HG02938 (cell line): ENCODE measurements around the gene ITIH4.

Experiments
- ATAC-seq: cut with Tn5 transposase; IDR thresholded peaks from one replicate; pipeline ENCODE4 v1.9.1; 2021; ENCODE audit warnings: mild to moderate bottlenecking, moderate library complexity; ENCODE audit not compliant: unreplicated experiment

The ITIH4 gene

DNA sequence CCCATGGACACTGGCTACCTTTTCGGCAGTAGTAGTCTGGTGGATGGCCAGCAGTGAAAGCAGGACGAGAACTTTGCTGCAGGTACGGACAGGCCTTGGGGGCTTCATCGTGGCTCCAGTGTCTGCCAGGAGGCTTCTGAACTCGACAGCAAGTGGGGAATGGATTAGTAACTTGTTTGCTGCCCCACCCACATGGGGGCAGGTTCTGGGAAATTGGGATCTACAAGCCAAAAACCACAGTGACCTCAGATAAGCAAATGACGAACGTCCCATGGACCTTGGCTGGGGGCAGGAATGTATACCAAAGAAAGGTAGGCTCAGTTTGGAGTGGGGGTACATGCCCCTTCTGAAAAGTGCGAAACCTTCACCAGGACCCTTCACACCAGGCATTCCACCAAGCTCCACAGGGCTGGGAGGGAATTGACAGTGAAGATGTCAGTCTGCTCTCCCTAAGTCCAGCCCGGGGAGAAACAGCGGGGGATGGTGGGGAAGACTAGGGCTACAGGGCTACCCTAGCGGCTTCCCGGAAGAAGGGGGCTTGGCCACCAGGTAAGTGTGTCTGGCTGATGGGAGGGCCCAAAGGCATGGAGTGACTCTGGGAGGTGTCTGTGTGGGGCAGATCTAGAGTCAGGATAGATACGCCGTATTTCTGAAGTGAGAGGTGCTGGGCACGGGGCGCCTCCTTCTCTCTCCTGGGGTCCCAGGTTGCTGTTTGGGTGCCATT lies at the start of gene ITIH4:
ITIH4 (minus strand) TSS at position 138 of the 724 bp plus-strand sequence; CDS start at position 108, 30 bp downstream.
- ATAC-seq: no peak

DNA sequence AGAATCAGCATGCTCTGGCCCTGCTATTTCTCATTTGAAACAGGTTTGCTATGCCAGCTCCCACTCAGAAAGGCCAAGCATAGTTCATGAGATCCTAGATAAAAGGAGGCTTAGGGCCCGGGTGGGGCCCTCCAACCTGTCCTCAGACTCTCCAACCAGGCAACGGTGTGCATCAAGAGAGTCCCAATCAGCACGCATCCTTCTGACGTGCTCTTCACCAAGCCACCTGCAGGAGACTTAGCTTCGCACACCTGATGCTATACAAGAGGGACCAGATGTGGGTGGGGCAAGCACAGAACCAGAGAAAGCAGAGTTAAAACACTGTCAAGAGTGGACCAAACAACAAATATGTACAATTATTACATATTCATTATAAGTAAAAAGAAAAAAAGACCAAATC lies 49.6 kb upstream of the ITIH4 start:
- no peak for ATAC-seq

DNA sequence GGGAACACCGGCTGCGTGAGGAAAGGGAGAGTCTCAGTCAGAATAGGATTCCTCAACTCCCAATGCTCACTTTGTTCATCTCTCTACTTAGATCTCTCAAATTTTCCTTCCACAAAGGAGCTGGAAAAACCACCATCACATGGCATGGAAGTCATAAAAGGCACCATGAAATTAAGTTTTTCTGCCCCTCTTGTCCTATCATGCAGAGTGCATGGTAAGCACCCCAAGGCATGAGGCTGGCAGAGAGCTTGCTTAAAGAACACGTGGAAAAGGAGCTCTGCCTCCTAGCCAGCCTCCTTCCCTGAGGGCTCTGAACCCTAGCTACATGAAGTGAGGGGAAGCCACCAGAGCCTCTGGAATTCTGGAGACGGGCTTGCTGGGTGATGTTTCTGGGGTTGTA lies 49.1 kb upstream of the ITIH4 start:
- ATAC-seq: no peak

DNA sequence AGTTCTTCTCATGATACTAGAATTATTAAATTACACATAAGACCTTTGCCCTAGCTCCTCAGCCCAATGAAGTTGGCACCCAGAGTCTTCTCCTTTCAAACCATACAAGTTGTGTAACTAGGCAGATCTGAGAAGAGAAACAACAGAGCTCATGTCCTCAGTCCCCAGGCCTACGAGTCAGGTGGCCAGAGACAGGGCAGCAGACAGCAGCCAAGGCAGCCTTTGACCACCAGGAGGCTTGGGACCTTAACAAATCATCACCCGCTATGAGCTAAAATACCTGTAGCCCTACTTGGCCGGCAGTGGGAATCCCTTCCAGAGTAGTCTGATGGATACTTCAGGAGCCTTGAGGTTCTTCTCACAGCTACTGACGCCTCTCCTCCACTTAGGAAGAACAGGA lies 48.6 kb upstream of the ITIH4 start:
- ATAC-seq: no peak

DNA sequence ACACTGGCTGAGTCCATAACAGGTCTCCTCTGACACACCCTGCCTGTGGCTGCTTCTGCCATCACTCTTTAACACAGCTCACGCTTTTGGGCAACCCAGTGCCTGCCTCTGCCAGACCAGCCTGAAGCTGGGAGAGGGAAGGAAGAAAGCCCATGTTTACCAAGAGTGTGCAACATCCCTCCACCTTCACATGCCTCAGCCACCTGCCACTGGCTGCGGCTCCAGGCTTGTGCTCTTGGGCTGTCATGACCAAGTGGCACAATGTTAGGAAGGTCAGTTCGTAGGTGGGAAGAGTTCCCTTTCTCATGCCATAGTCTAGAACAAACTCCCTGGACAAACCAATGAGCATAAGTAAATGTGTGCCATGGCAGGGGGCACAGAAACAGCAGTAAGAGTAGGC lies 46.6 kb upstream of the ITIH4 start:
- ATAC-seq: no peak

DNA sequence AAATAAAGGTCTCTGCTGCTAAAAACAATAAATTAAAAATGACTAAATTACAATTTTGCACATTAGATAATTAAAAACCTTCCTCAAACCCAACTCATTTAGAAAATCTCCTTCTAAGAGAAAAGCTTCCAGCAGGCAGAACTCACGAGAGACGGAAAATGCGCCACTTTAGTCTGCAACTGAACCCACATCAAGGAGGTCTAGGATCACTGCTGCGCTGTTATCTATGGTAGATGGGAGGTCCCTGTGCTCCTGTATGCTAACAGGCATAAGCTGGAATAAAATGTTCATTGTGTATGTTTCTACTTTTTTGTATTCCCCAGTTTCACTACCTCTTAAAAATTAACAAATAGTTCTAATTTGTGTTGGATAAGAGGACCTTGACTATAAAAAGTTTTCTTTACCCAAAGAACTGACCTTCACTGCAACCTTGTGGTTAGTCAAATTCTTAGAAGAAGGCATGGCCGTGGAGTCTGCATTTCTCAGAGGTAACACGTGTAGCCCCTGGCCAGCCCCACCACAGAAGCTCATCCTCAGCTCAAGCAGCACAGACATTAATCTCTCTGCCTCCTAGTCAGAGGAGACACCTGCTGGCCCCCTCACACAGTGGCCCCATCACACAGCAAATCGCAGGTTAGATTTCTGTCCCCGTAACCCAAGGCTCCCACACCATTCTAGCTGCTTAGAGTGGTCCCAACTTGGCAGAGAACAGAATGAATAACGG lies 44.6 kb upstream of the ITIH4 start:
- ATAC-seq: no peak

DNA sequence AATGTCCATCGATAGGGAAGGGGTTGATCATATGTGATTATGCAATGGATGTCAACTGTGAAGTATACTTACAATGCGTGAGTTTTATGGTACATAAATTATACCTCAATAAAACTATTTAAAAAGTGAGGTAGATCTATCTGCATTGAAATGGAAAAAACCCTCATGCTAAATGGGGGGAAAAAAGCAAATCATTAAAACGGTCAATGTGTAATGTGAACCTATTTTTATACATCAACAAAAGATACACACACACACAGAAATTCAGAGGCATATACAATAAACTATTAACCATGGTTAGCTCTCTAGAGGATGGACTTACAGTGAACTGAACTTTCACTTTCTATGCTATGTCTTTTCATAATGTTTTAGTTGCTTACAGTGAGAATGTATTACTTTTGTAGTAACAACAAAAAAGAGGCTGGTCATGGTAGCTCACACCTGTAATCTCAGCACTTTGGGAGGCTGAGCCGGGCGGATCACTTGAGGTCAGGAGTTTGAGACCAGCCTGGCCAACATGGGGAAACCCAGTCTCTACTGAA lies 43.8 kb upstream of the ITIH4 start:
- no peak for ATAC-seq

DNA sequence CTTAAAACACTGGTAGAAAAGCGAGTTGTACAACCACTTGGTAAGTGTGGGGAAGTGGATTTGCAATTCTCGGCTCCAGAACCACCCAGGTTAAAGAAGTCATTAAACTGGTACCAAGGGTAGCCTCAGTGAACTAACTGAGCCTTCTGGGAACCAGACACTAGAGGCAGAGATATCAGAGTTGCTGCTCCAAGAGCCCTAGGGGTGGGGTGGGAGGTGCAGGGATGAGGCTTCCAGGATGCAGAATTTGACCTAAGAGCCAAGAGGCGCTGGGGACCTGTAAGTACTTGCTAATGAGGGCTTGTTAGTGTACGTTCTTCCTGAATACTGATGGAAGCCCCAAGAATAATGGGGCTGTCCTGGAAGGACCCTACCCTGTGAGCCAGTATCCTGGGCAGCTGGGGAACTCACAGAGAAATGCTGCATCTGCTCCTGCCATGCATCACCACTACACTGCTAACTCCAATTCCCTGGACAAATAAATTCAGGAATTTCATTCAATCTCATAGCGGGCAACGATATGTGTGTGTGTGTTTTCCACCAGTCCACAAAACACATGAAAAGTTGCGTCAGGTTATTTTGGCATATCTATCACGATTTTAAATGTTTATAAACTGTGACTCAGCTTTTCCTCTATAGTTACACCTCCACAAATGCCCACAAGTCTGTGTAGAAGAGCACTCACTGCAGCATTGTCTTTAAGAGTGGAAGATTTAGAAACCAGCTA lies 43.1 kb upstream of the ITIH4 start:
- no peak for ATAC-seq

DNA sequence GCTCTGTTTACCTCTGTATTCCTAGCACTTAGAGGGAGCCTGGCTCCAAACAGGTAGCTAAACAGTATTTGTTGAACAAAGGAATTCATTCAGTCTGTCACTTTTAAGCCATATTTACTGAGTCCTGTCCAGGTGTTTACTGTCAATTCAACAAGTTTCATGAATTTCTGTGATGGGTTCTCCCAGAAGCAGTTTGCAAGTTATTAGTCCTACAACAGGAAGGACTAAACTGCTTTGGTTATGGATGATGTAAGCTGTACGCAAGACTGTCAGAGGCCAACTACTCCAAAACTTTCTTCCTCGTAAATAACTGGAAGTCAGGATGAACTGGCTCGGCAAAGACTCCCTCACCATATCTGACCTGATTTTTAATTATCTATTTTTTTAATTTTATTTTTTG lies 41.8 kb upstream of the ITIH4 start:
- no peak for ATAC-seq

DNA sequence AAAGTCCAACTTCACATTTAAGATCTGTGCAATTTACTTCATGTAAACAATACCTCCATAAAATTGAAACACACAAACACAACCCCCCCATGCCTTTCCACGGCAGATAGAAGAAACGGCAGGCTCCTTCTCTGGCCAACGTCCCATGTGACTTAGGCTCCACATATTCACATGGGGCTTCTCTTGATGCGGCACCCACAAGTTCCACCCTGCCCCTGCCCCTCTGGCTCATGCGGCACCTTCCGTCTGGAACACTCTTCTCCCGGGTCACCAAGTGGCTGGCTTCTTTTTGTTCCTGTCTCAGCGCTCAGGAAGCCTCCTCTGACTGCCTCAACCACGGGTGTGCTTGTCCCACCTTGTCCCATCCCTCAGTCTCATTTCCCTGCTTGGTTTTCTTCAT lies 41.3 kb upstream of the ITIH4 start:
- ATAC-seq: no peak

DNA sequence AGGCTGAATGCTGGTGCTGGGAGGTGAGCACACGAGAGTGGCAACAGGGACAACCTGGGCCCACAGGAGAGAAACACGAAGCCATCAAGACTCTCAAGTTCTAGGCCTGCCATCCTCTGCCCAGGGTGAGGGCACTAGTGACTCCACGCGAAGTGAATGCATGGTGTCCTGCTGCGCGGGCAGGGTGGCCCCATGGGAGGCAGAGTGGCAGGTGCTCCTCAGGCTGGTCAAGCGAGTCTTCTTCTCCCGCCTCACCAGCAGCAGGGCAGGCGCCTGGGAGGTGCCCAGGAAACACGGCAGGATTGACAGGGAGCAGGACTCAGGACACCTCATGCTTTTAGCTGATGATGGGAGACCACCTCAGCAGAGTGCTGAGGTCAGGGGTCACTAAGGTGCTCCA lies 40.0 kb upstream of the ITIH4 start:
- ATAC-seq: no peak

DNA sequence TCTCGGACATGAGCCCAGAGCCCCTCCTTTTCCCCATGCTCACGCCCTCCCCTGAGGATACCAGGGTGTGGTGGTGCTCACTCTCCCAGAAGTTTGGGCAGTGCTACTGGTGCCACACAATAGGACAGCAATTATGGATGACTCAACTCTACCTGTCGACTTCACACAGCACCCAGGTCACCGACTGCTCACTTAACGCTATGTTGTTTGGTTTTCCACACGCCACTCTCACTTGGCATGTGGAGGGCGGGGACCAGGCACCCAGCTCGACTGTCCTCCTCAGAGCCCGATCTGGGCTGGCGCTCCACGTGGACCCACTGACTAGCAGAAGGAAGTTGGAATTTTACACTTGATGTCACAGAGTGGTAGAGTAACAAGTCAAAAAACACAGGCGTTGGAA lies 36.0 kb upstream of the ITIH4 start:
- ATAC-seq: no peak

DNA sequence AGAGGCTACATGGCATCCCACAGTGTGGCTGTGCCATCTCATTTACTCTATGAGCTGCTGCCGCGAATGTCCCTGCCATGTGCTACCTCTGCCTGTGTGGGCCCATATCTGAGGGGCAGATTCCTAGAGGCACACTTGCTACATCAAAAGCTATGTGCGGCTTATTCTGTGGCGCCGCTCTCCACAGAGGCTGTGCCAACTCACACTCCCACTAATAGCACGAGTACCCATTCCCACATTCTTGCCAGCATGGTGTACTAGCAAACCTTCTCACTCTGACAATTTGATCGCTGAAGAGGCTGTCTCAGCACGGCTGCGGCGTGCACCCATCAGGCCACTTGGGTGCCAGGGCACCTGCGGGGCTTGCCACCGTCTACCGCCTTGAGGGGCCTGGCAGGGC lies 35.5 kb upstream of the ITIH4 start:
- ATAC-seq: no peak

DNA sequence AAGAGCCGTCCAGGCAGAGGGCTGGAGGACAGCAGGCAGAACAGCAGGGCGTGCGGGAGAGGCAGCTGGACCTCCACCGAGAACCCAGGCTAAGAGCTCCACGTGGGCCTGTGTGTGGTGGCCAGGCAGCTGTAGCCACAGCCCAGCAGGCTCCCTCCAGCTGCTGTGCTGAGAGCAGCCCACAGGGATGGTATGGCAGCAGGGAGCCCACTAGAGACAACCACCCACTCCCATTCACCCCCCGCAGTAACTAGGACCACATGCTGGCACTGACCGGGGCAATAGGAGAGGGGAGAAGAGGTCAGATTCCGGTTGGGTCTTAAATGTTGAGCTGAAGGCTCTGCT lies 29.9 kb upstream of the ITIH4 start:
- ATAC-seq: no peak

DNA sequence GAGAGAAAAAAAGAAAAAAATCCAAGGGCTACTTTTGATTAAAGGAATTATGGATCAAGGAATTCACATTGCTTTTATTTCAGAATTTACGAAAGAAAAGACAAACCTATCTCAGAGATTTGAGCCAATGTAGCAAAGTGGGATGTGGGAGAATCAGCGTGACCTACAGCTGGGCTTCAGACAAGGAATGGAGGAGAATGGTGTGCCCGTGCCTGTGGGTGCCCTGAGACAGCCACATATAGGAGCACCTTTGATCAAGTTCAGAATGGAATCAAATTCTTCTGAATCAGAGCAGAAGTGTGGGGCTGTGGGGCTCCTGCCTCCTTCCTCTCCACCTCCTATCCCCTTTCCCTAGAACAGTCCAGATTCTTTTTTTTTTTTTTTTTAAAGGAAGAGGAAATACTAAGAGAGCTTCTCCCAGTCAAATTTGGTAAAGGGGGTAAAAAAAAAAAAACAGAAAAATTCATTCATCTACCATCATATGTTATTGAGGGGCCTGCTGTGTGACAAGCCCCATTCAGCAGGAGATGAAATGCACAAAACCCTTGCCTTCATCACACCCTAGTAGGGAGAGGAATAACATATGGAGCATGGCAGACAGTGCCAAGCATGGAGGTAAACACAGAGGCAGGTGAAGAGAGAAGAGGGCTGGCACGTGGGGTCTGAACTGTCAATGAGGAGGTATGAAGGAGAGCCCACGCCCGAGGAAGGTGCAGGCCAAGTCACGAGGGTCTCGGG lies 29.4 kb upstream of the ITIH4 start:
- no peak for ATAC-seq

DNA sequence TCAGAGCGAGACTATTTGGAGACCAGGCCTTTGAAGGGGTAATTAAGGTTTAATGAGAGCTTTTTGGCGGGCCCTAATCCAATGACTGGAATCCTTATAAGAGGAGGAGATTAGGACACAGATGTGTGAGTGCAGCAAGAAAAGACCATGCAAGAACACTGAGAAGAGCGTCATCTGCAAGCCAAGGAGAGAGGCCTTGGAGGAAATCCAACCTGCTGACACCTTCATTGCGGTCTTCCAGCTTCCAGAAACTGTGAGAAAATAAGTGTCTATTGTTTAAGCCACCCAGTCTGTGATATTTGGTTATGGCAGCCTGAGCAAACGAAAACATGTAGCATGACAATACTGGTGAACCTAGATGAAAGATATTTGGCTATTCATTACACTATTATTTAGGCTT lies 27.4 kb upstream of the ITIH4 start:
- ATAC-seq: no peak

DNA sequence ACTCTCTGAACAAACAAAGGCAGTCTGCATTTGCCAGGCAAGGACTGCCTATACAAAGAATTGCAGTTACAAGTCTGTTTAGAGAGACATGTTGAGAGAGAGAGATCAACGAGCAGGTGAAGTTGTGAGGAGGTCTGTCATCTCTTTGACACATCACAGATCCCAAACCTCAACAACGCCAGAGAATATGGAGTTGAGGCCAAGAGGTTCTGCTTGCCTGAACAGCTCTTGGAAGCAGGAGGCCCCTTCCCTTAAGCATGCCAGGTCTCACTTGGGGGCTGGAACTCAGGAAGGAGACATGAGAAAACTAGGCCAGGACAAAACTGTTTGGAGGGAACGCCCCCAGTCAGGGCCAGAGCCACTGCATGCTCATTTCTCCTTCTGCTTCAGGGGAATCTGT lies 26.7 kb upstream of the ITIH4 start:
- no peak for ATAC-seq

DNA sequence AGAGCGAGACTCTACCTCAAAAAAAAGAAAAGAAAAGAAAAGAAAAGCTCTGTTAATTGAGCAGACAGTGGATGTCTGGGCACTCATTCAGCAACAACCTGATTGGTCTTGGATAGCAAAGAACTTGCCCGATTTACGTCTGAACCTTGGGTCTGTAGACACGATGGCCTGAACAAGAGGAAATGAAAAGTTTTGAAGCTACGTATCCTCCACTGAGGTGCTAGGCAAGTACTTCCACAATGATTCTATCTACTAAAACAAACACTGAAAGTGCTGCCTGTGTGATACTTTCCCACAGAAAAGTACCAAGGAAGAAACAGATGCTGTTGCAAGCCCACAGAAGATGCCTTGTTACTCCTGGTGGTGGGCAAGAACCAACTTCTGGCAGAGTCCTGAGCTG lies 26.2 kb upstream of the ITIH4 start:
- ATAC-seq: no peak

DNA sequence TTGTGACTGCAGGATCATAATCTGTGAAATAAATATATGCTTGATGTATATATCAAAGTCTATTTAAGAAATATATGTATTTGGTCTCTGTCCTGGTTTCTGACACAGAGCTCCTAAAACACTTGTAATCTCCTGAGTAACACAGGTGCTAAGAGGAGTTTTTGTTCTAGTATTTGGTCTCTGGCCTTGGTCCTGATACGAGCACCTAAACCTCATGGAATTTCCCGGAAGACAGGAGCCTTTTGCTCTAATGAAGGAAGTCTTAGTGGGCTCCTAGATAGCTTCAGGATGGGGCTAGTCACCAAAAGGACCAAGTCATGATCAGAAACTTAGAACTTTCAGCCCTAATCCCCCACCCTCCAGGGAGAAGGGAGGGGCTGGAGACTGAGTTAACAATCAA lies 23.5 kb upstream of the ITIH4 start:
- ATAC-seq: no peak

DNA sequence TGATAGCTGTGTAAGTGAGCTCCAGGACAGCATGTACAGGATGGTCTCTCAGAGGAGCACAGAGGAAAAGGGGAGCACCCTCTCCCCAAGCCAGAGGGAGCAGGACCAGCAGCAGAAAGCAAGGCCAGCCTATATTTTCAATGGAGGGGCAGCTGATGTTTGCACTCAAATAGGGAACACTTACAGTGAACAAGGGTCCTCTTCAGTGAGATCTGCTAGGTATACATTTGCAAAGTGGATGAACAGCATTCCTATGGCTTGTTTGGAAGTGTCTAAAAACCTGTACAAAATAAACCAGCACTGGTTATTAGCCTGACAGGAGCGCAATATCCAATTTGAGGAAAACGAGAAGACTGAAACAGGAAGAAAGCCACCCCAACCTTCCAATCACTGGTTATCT lies 21.9 kb upstream of the ITIH4 start:
- ATAC-seq: no peak

DNA sequence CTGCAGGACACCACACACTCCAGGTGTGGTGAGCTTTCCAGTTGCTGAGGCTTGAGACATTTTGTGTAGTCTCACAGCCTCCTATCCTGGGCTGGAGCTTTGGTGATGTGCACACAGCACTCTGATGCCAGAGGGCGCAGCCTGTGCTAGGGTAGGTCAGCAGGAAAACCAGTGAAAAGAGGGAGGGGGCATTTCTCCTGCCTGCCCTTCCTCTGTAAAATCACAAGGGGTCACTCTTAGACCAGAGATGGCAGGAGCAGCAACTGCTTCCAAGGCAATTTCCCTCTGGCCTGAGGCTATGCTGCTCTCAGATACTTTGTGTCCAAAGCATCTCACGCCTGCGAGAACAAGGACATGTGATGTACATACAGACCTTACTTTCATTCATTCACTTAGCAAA lies 20.9 kb upstream of the ITIH4 start:
- ATAC-seq: no peak
